Nucleus accumbens (tissue), 56 donors: Measurements from ENCODE around the gene IQCK.

Experiments used
- DNase-seq, 56 donors: peaks; one replicate each; lab custom pipeline; 2025; lab: John Stamatoyannopoulos, UW

IQCK gene

DNA sequence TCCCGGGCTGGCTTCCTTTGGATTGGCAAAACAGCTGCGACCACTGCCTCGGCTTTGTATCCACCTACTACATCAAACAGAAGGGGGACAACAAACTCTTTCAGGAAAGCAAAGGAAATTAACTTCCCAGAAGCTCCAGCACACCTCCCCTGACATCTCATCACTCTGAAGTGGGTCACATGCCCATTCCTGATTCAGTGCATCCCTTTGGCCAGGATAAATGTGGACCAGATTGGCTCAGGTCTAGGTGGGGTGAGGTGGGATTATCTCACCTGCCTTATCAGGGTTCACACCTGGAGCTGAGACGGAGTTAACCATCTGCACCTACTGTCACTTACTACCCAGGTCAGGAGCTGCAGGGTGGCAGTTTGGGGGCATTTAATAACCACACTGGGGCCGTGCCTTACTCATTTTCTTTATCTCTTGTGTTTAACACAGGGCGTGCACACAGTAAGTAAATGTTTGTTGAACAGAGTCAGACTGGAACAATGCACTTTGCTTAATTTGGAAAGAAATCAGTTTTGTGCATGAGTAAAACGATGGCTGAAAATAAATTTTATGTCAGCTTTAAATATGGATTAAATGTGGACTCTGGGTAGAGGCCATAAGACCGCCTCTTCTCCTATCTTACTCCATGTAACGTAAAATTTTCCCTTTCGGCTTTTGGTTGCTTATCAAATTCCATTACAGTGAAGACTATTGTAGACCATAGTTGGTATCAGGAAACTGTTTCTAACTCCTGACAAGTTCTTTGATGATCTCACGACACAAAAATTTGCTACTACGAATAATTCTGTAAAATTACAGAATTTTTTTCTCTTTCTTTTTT, 36.0 kb downstream of the IQCK start:
- DNase-seq = no peak

DNA sequence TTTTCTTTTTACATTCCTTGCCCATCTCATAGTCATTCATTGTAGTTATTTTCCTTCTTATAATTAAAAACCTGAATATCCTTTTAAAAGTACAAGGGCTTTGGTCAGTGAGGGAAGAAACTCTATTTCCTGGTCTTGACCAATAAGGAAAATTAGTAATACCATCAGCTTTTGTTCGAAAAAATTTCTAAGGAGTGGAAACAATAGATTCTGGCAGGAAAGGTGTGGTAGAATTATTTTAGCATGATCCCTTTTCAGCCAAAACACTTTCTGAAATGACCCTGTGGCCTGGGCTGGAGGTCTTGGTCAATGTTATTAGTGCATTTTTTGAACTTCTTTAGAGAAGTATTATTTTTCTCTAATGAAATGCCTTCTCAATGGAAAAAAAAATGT, 36.6 kb downstream of the IQCK start:
- DNase-seq = no peak

DNA sequence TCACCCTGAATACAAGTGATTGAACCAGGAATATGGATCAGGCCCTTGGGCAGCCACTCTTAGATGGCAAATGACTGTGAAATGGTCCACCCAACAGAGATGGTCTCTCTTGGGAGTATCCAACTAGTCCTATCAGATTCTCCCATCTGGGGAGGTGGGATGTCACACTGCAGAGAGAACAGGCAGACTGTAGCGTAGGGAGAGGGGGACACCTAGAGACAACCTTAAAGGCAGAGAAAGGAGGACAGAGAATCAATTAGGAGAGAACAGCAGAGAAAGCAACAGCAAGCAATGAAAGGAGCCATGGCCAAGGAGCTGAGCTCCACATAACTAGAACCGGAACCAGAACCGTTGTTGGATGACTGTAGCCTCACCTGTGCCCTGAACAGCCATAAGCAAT, 37.2 kb downstream of the IQCK start:
- no peak for DNase-seq

DNA sequence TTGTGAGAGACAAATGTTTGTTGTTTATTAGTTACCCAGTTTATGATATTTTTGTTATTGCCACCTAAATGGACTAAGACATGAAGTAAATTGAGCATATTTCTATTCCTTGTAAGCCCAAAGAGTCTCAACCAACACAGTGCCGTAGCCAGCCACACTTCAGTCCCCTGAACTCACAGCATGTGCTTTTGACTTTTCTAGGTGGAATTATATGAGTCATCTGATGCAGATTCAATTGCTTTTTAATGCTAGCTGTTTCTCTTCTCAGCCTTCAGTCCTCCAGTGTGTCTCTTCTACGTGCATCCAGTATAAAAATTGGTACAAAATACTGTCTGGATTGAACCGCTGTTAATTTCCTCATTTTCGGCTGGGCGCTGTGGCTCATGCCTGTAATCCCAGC, 39.0 kb downstream of the IQCK start:
- DNase-seq = peak in 3 of 56 donors; percentile 6 to 29 (median 12)

DNA sequence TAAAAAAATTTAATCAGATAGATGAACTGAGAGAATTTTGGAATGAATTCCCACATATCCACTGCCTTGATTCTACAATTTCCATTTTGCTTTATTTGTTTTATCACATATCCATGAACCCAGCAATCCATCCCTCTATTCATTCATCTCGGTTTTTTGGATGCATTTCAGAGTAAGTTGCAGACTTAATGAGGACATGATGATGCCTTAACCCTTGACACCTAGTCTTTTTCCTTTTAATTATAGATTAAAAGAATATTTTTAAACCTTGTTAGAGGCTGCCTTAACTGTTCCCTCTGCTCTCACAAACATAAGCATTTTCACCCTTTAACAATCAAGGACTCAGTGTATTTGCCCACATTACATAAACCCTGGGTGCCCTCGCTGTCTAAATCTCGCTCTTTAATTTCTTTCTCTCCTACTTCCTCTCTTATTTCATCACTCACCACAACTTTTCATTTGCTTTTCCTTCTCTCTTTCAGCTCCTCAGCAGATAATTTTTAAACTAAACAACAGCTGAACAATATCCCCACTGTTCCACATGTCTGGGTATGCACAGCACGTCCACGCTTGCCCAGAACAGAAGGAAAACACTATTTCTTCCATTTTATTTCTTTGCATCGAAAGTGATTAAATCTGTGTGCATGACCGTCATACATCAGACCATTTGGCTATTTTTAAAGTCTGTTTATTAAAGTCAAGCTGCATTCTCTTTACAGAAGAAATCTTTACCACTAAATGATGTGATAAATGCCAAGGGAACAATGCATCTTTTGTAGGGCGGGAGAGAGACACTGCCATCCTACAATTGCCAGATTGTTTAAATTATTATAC, 39.9 kb downstream of the IQCK start:
- peak in 30 of 56 donors; percentile 4 to 67 (median 26) for DNase-seq

DNA sequence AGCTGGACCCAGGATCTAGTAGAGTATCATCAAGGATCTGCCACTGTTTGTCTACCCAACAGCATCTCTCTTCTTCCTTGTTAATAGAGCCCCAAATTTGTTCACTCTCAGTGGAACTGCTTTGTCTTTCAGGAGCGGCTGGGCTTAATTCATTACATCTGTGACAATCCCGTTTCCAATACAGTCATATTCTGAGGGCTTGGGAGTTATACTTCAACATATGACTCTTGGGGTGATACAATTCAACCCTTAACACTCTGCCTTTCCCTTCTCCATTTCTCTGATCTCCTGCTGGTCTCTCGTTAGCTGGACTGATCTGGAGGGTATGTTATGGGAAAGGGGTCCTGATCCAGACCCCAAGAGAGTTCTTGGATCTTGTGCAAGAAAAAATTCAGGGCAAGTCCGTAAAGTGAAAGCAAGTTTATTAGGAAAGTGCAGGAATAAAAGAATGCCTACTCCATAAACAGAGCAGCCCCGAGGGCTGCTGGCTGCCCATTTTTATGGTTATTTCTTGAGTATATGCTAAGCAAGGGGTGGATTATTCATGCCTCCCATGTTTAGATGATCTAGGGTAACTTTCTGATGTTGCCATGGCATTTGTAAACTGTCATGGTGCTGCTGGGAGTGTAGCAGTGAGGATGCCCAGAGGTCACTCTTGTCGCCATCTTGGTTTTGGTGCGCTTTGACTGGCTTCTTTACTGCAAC, 42.4 kb downstream of the IQCK start:
- no peak for DNase-seq

DNA sequence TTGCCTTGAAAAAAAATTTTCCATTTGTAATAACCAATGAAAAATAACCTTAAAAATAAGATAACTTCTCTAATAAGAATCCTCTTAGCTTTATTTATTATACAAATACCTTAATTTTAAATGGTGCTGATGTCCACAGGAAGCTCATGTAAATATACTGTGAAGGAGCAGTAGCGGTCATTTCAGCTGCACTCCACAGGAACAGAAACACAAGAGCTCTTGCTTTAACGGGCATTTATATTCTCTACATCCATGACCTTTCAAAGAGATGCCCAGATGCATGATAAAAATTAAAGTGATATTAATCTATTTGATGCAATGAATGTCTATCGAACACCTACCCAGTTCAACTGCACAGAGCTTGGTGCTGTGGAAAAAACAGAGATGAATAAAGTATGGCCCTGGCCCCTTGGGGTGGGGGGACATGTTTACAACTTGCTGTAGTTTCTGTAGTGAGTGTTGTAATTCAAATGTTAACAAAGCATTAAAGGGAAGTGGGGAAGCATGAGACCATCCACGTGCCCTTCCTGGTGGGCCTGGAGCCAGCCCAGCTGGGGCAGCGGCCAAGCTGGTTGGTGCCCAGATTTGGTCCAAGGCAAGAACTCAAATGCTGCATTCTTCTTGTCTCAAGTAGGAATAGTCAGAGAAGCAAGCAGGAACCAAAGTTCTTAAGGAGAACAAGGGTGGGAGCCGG, 47.9 kb downstream of the IQCK start:
- peak in 54 of 56 donors; percentile 17 to 91 (median 82) for DNase-seq

DNA sequence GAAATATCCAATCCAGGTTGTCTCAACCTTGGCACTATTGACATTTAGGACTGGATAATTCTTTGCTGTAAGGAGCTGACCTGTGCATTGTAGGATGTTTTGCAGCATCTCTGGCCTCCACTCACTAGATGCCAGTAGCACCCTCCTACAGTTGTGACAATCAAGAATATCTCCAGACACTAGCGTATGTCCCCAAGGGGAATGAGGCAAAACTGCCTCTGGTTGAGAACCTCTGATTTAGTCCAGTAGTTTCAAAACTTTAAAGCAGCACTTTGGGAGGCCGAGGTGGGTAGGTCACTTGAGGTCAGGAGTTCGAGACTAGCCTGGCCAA, 48.4 kb downstream of the IQCK start:
- DNase-seq = peak in 4 of 56 donors; percentile 59 to 67 (median 66)

DNA sequence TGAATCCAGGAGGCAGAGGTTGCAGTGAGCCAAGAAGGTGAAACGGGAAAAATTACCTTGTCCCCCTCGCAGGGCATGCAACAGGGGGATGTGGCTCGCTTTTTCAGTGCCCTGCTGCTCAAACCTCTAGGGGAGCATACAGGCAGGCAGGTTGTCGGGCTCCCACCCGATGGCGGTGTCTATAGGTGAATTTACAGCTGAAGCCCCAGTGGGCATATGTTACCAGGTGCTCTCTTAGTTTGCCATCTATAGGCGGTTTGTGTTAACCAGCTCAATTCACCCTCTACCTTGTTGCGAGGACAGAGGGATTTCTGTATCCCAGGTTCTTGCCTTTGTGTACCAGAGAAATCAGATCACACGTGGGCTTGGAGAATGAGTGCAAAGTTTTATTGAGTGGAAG, 48.9 kb downstream of the IQCK start:
- DNase-seq = no peak

DNA sequence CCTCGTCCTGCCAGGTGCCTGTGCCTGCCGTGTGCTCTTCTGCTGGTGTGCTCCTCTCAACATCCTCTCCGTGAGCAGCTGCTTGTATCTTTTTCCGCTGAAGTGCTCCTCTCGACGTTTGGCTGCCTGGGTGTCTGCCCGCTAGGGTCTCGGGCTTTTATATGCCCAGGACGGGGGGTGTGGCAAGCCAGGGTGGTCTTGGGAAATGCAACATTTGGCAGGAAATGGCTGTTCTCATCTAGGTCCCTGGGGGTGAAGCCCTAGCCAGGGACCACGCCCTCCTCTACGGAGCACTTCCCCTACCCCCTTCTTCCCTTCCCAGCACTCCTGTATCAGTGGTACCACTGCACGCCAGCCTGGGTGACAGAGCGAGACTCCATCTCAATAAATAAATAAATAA, 49.4 kb downstream of the IQCK start:
- no peak for DNase-seq

DNA sequence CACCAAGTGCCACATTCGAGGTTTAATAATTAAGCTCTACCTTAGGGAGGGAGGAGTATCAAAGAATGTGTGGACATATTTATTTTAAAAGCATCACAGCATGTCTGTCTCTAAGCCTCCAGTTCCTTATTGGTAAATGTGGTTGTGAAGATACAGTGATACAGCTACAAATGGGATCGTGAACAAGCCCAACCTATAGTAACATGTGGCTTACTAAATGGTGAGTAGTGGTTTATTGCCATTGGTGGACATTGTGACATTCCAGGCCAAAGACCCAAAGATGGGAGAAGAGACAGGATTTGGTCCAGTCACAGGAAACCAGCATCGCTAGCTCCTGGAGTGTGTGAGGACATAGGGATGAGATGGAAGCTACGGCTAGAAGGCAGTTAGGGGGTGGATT, 51.2 kb downstream of the IQCK start:
- DNase-seq = no peak

DNA sequence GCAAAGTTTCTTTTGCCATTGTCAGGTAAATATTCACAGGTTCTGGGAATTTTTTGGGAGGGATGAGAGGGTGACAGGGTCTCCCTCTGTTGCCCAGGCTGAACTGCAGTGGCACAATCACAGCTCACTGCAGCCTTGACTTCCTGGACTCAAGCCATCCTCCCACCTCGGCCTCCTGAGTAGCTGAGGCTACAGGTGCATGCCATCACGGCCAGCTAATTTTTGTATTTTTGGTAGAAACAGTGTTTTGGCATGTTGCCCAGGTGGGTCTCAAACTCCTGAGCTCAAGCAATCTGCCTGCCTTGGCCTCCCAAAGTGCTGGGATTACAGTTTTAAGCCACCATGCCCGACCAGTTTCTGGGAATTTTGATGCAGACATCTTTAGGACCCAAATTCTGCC, 53.0 kb downstream of the IQCK start:
- no peak for DNase-seq

DNA sequence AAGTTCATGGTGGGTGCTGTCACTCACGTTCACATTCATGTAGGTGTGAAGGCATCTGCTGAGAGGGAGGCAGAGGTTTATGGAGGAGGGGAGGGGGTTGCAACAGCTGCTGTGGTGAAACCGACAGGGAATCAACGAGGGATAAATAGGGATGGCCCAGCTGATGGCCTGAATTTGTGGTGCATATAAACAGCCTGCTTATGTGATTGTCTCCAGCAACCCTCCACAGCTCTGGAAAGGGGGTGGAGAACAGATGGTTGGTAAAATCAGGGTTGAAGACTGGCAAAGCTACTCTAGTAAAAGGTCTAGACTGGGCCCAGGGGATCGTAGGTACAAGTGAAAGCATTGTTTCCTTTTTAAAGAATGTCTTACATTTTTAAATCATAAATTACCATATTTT, 53.7 kb downstream of the IQCK start:
- DNase-seq = no peak

DNA sequence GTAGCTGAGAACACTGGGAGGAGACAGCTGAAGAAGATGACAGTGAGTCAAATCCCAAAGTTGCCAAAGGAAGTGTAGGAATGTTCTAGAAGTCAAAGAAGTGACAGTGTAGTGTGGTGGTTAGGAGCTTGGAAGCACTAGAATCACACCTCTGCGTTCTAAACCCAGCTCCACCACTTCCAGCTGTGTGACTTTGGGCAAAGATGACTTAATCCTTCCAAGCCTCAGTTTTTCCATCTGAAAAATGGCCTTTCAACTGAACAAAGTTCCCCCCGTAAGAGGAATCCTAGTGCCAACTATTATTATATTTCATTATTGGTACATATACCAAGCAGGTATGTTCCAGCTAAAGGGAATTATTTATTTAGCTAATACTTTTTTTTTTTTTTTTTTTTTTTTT, 56.0 kb downstream of the IQCK start:
- no peak for DNase-seq

DNA sequence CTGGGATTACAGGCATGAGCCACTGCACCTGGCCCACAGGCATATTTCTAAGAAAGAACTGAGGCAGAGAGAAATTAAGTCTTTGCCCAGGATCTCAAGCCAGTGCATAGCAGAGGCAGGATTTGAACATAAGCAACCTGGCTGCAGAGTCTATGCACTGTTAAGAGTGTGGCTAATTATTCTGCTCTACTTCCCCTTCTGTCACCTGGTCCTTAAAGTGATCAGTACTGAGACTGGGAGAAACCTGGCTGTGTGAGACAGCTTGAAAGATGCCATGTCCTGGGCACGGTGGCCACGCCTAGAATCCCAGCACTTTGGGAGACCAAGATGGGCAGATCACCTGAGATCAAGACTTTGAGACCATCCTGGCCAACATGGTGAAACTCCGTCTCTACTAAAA, 58.1 kb downstream of the IQCK start:
- no peak for DNase-seq

DNA sequence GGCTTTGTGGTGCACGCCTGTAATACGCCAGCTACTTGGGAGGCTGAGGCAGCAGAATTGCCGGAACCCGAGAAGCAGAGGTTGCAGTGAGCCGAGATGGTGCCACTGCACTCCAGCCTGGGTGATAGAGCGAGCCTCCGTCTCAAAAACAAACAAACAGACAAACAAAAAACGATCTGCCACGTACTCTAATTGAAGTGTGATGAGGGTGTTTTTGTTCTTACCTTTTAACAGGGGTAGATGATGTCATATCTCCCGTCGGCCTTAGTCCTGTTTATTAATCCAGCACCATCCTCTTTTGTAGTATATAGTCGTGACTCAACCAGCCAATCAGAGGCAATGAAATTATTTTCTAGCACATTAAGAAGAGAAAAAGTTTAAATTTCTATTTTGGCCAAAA, 58.5 kb downstream of the IQCK start:
- DNase-seq = no peak

DNA sequence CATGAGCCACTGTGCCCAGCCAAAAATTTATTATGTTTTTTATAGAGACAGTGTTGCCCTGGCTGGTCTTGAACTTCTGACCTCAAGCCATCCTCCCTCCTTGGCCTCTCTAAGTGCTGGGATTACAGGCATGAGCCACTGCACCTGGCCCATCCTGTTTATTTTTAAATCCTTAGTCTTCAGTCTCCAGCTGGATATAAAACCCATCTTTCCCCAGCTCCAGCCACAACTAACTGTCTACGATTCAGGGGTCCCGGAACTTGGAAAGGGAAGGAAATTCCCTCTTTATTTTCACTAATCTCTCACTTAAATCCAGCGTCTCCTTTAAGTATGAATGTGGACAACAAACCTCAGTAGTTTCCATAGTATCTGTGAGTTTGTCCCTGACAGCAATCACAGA, 62.2 kb downstream of the IQCK start:
- DNase-seq = no peak

DNA sequence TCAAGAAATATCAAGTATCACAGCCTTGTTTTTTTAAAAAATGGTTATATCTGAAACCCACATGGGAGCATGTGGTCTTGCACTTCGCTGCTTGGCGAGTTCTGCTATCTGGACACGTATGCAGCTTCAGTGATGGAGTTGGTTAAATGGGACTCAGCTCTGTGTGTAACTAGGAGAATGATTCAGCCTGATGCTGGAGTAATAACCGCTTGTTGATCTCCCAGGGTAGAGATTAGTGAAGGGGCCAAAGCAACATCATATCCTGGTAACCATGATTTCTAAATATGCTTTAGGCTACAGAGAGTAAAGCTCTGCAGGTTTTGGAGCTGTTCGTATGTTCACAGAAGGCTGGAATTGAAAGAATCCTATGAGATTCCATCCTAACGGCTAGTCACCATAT, 63.2 kb downstream of the IQCK start:
- no peak for DNase-seq

DNA sequence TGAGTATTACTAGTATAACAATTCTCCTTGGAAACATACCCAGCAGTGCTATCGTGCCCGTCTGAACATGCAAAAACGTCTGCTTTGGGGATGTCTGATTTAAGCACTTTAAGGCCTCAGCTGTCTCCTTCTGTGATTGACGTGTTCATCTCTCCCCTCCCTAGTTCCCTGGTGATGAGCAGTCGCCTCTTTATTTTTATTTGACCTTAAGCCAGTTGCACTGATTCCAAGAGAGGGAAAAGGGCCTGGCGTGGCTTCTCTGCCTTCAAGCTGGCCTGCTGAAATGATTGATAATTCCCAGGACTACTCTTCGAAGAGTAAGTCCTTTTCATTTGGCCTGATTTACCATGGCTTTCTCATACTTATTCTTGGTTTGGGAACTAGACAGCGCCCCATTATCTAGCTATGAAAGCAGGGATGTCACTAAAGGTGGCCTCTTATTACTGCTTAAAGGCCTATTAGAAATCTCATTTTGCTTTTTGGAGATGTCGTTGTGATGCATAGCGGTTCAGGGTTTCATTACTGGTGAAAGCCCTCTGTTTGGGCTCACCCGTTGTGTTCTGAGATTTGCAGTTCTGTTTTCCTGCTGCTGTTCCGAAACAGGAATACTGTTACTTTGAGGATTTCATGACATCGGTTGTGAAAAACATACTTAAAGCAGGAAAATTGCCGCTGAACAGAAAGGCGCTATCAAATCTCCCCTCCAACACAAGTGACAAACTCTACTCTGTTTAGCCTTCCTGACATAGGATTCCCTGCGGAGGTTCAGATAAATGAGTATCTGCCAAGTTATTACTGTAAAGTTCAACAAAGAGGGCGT, 65.5 kb downstream of the IQCK start:
- peak in 8 of 56 donors; percentile 14 to 39 (median 30) for DNase-seq

DNA sequence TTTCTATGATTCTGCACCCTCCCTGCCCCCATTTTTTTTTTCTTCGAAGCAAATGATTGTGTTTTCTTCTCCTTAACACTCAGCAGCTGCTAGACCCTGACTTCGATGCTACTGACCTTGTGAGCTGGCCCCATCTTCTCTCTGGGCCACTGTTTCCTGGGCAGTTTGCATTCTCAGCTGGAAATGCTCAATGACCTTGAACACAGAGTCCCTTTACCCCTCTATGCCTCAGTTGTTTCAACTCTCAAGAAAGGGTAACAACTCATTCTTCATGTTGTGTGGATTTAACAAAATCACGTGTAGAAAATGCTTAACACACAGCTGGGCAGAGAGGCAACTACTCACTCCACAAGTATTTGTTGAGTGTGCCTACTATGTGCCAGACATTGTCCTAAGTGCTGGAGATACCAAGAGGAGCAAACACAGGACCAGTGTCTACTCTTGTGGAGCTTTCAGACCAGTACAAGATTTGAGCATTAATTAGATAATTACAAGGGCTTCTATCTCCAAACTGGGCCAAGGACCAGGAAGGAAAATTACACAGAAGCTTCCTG, 66.2 kb downstream of the IQCK start:
- DNase-seq = no peak
